ENCODE measurements around the gene FUNDC1.

Gene FUNDC1

DNA sequence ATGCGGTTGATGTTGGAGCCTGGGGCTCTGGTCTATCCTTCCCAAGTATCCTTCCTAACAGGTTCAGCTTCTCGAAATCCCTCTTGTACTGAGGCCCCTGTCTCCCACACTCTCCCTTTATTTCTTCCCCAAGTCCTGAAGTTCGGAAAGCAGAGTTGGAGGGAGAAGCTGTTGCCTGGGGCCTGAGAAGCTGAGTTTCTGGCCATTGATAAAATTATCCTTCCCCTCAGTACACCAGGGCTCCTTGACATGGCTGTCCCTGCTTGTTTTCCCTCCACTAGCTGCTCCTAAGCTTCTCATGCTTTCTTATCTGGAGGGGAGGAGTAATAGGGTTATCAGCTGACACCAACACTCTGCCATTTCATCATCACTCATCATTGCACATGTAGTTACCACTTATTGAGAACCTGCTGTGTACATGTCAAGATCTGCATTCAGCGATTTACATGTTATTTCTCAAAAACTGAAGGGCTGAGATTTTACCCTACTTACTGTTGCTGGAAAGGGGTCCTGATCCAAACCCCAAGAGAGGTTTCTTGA, 58.0 kb downstream of the FUNDC1 start:
- Histone ChIP-seq H3K9me3 (replicated peaks in 1 of 11) (0 out of 22 replicates have a peak, but pooled peaks cover 0 to 3% (median 0%) of the 10 kb centered on the region in 11 experiments), H3K27ac (no peak overlapping the region), H3K4me3 (no peak overlapping the region), H3K9ac (no peak overlapping the region), H4K20me1 (no peaks in the 10 kb centered on the region), H3K36me3 (no peaks in the 10 kb centered on the region), H3K27me3 (no peaks in the 10 kb centered on the region), H3K4me2 (no peak overlapping the region), H3K4me1 (no peaks in the 10 kb centered on the region)
- TF ChIP-seq Cebpa-rat (IDR thresholded peaks at IDR 0.05): no peak

DNA sequence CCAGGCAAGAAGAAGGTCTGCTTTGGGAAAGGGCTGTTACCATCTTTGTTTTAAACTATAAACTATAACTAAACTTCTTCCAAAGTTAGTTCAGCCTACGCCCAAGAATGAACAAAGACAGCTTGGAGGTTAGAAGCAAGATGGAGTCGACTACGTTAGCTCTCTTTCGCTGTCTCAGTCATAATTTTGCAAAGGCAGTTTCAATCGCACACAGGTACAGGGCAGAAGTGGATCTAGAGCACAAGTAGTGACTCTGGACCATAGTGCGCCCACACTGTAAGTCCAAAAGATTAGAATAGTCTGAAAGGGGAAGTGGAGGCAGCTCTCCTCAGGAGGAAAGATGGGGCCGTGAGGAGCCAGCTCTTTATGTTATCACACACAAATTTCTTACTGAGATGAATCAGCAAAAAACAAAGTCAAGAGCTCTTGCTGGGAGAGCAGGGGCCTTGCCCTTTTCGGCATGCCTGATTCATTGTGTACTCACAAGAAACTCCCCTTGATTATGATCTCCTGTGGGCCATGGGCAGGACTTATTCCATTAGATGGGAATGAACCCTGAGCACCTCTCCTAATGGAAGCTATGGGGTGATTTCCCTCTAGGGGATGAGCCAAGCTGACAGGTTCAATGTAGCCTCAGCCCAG, 58.6 kb downstream of the FUNDC1 start:
- TF ChIP-seq Cebpa-rat (IDR thresholded peaks at IDR 0.05): no peak
- H3K4me2 ChIP-seq: no peak overlapping the region

DNA sequence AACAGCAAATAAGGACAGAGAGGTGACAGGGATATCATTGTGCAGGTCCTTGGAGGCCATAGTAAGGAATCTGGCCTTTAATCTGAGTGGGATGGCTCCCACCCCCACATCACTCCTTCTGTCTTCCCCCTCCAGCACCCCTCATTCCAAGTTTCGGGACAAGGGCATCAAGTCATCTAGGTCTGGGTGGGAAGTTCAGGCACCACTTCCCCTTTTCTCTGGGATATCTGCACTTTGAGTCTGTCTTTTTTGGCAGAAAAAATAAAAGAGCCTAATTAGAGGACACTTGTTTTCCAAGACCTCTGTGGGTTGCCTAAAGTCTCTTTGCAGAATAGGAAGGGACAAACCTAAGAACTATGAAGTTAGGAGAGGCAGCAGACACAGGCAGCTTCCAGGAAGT, 60.1 kb downstream of the FUNDC1 start:
- Histone ChIP-seq H3K36me3 (no peaks in the 10 kb centered on the region), H4K20me1 (no peaks in the 10 kb centered on the region), H3K4me3 (no peak overlapping the region), H3K27ac (no peak overlapping the region), H3K9me3 (replicated peaks in 1 of 11) (0 out of 22 replicates have a peak, but pooled peaks cover 0 to 3% (median 0%) of the 10 kb centered on the region in 11 experiments), H3K27me3 (no peaks in the 10 kb centered on the region), H3K9ac (no peak overlapping the region), H3K4me2 (no peak overlapping the region), H3K4me1 (no peaks in the 10 kb centered on the region)
- TF ChIP-seq Cebpa-rat (IDR thresholded peaks at IDR 0.05): no peak

More for the DNA sequence above, 58.6 kb downstream of the FUNDC1 start:
- no peak overlapping the region for H3K27ac ChIP-seq
- H3K27me3 ChIP-seq: no peaks in the 10 kb centered on the region
- H4K20me1 ChIP-seq: no peaks in the 10 kb centered on the region
- H3K4me3 ChIP-seq: no peak overlapping the region
- no peaks in the 10 kb centered on the region for H3K36me3 ChIP-seq
- H3K4me1 ChIP-seq: no peaks in the 10 kb centered on the region
- 0 out of 22 replicates have a peak, but pooled peaks cover 0 to 3% (median 0%) of the 10 kb centered on the region in 11 experiments for H3K9me3 ChIP-seq (replicated peaks in 1 of 11)
- no peak overlapping the region for H3K9ac ChIP-seq

DNA sequence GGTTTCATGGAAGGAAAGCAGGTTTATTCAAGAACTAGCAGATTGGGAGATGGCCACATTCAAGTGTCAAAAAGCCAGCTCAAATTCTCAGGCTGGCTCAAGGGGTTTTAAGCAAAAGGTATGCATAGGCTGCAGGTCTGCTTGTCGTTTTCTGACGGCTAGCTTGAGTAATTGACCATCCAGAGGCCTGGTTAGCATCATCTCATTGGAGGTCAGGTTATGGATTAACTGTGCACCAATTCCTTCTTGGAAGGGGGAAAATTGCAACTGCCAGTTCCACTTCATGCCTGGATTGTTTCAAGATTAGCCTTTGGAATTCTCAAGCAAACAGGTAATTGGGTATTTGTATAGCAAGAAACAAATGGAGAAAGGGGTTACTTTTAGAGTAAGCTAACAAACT, 62.1 kb downstream of the FUNDC1 start:
- H3K4me2 ChIP-seq: no peak overlapping the region
- H3K36me3 ChIP-seq: no peaks in the 10 kb centered on the region
- no peak overlapping the region for H3K27ac ChIP-seq
- no peak overlapping the region for H3K9ac ChIP-seq
- H3K9me3 ChIP-seq (replicated peaks in 1 of 11): 0 out of 22 replicates have a peak, but pooled peaks cover 0 to 3% (median 0%) of the 10 kb centered on the region in 11 experiments
- no peaks in the 10 kb centered on the region for H3K4me1 ChIP-seq
- no peak overlapping the region for H3K4me3 ChIP-seq
- no peaks in the 10 kb centered on the region for H3K27me3 ChIP-seq
- no peaks in the 10 kb centered on the region for H4K20me1 ChIP-seq
- TF ChIP-seq Cebpa-rat (IDR thresholded peaks at IDR 0.05): no peak

GRCh38 chrX:44474410-44474809, 68.2 kb downstream of the FUNDC1 start:
- Histone ChIP-seq H3K4me3 (no peak overlapping the region), H3K27ac (no peak overlapping the region), H3K9ac (no peak overlapping the region), H3K27me3 (no peaks in the 10 kb centered on the region), H3K36me3 (no peaks in the 10 kb centered on the region), H3K4me2 (no peak overlapping the region), H3K9me3 (replicated peaks in 1 of 11) (no peaks in the 10 kb centered on the region), H4K20me1 (no peaks in the 10 kb centered on the region), H3K4me1 (peaks cover 0 to 5% (median 0%) of the 10 kb centered on the region in 10 experiments; a peak in 1 of 20 replicates)
- no peak for TF ChIP-seq Cebpa-rat (IDR thresholded peaks at IDR 0.05)

Data from BLaER1 treated with 17β-estradiol and CSF1 and Interleukin-3, amounts not matched to agents 10 nM and 100 nM (cell line).